ENCODE data around the gene CAPZB.

Gene CAPZB

GRCh38 chr1:19467199-19468187 is 17.8 kb downstream of the CAPZB start:
- DNase-seq, result no peak

- no peak for DNase-seq
Measured at GRCh38 chr1:19466112-19466561, 19.2 kb downstream of the CAPZB start.

GRCh38 chr1:19465650-19466049 is 19.7 kb downstream of the CAPZB start:
- DNase-seq, result no peak

- DNase-seq, result no peak
Measured at GRCh38 chr1:19465123-19465522, 20.2 kb downstream of the CAPZB start.

- DNase-seq, result no peak
Measured at GRCh38 chr1:19464696-19465095, 20.6 kb downstream of the CAPZB start.

GRCh38 chr1:19463504-19463803 is 21.9 kb downstream of the CAPZB start:
- DNase-seq, result no peak

GRCh38 chr1:19462781-19463503 is 22.4 kb downstream of the CAPZB start:
- DNase-seq, result peak in 2 of 4 experiments; percentile 51 to 58

GRCh38 chr1:19461220-19461554 is 24.2 kb downstream of the CAPZB start:
- no peak for DNase-seq

GRCh38 chr1:19460535-19461219 is 24.7 kb downstream of the CAPZB start:
- peak in 2 of 4 experiments; percentile 35 to 53 for DNase-seq

- no peak for DNase-seq
Measured at GRCh38 chr1:19458815-19459417, 26.4 kb downstream of the CAPZB start.

GRCh38 chr1:19457607-19458006 is 27.7 kb downstream of the CAPZB start:
- DNase-seq, result no peak

GRCh38 chr1:19456968-19457441 is 28.3 kb downstream of the CAPZB start:
- DNase-seq, result no peak

GRCh38 chr1:19455353-19455752 is 30.0 kb downstream of the CAPZB start:
- DNase-seq, result no peak

GRCh38 chr1:19454265-19455146 is 30.8 kb downstream of the CAPZB start:
- no peak for DNase-seq

GRCh38 chr1:19453741-19454201 is 31.6 kb downstream of the CAPZB start:
- DNase-seq, result no peak

GRCh38 chr1:19452221-19452663 is 33.1 kb downstream of the CAPZB start:
- DNase-seq, result no peak

GRCh38 chr1:19450811-19451515 is 34.4 kb downstream of the CAPZB start:
- no peak for DNase-seq

- DNase-seq, result no peak
Measured at GRCh38 chr1:19449454-19450228, 35.7 kb downstream of the CAPZB start.

GRCh38 chr1:19448491-19449439 is 36.6 kb downstream of the CAPZB start:
- no peak for DNase-seq

All from activated naive CD4-positive, alpha-beta T cell (primary cell).